Choroid plexus epithelial cell (primary cell): ENCODE results near the gene CTDSP2.
"Not testable (repeated sequence)": the region's sequence is repeated elsewhere in the genome, so short reads cannot be mapped to it uniquely, and the experiment has no call there.

Experiments
- DNase-seq: peaks from one replicate; pipeline ENCODE4 v3.0.0-alpha.2; 2010; ENCODE audit warnings: low read depth
- H3K4me3 ChIP-seq: 2 replicates; pipeline ENCODE4 v1.5.1; 2011; ENCODE audit warnings: low read depth, mild to moderate bottlenecking, control low read depth, low read length, moderate library complexity
- CTCF ChIP-seq: conservative IDR thresholded peaks from 2 replicates; pipeline ENCODE4 v1.5.1; 2011; ENCODE audit warnings: low read depth, mild to moderate bottlenecking, control low read depth, inconsistent platforms, low read length, moderate library complexity

The CTDSP2 gene

GRCh38 chr12:57881475-57881874 lies 34.9 kb upstream of the CTDSP2 start:
- no peak for TF ChIP-seq CTCF
- DNase-seq: no peak
- H3K4me3 ChIP-seq: no peak overlapping the region

GRCh38 chr12:57881035-57881434 lies 34.5 kb upstream of the CTDSP2 start:
- DNase-seq: peak; percentile 71
- H3K4me3 ChIP-seq: not testable (repeated sequence)

- H3K4me3 ChIP-seq: no peak overlapping the region
- DNase-seq: no peak
- no peak for TF ChIP-seq CTCF
These were observed 31.3 kb upstream of the CTDSP2 start for GRCh38 chr12:57877876-57878275.

GRCh38 chr12:57875753-57876547 lies 29.4 kb upstream of the CTDSP2 start:
- H3K4me3 ChIP-seq: no peak overlapping the region
- no peak for TF ChIP-seq CTCF
- peak; percentile 39 for DNase-seq

GRCh38 chr12:57874166-57875108 lies 27.9 kb upstream of the CTDSP2 start:
- no peak for TF ChIP-seq CTCF

GRCh38 chr12:57872362-57872761 lies 25.8 kb upstream of the CTDSP2 start:
- TF ChIP-seq CTCF: no peak
- no peak for DNase-seq
- H3K4me3 ChIP-seq: no peak overlapping the region

More at GRCh38 chr12:57874166-57875108, 27.9 kb upstream of the CTDSP2 start:
- DNase-seq: no peak
- no peak overlapping the region for H3K4me3 ChIP-seq

GRCh38 chr12:57869927-57870318 lies 23.4 kb upstream of the CTDSP2 start:
- no peak for TF ChIP-seq CTCF
- no peak overlapping the region for H3K4me3 ChIP-seq
- DNase-seq: no peak
